KMS-11 (cell line): ENCODE results near the gene ZNF253.
"Not testable (repeated sequence)": the region's sequence is repeated elsewhere in the genome, so short reads cannot be mapped to it uniquely, and the experiment has no call there.

Experiments
- H2AFZ ChIP-seq: fragments of 200-600 bp; sonication (generic); 2 replicates; pipeline ENCODE4 v1.6.1; 2016; ENCODE audit warnings: antibody characterized with exemption, mixed run types, low read depth
- H3K27ac ChIP-seq: fragments of 200-600 bp; sonication (generic); 2 replicates; pipeline ENCODE4 v1.6.1; 2016; ENCODE audit warnings: mild to moderate bottlenecking, mixed run types
- H3K27me3 ChIP-seq: fragments of 200-600 bp; sonication (generic); 2 replicates; pipeline ENCODE4 v1.6.1; 2017; ENCODE audit warnings: mild to moderate bottlenecking, low read depth, mixed run types, moderate library complexity; ENCODE audit not compliant: insufficient read depth
- H3K36me3 ChIP-seq: fragments of 200-600 bp; sonication (generic); 2 replicates; pipeline ENCODE4 v1.6.1; 2017; ENCODE audit warnings: mild to moderate bottlenecking, mixed run types; ENCODE audit not compliant: insufficient read depth
- H3K4me1 ChIP-seq: fragments of 200-600 bp; sonication (generic); 2 replicates; pipeline ENCODE4 v1.6.1; 2016; ENCODE audit warnings: mild to moderate bottlenecking, low read depth, mixed run types; ENCODE audit not compliant: poor library complexity, severe bottlenecking
- H3K4me2 ChIP-seq: fragments of 200-600 bp; sonication (generic); 2 replicates; pipeline ENCODE4 v1.7.0; 2016; ENCODE audit warnings: mild to moderate bottlenecking, mixed run types
- H3K4me3 ChIP-seq: fragments of 200-600 bp; sonication (generic); IDR thresholded peaks from 2 replicates; pipeline ENCODE4 v1.6.1; 2017; ENCODE audit warnings: low read depth, low read length, mixed read lengths; ENCODE audit not compliant: insufficient read depth
- H3K79me2 ChIP-seq: fragments of 200-600 bp; sonication (generic); 2 replicates; pipeline ENCODE4 v1.6.1; 2016; ENCODE audit warnings: low read depth, mixed run types; ENCODE audit not compliant: insufficient read depth
- H3K9ac ChIP-seq: fragments of 200-600 bp; sonication (generic); 2 replicates; pipeline ENCODE4 v1.6.1; 2016; ENCODE audit warnings: mild to moderate bottlenecking, mixed run types
- H4K20me1 ChIP-seq: fragments of 200-600 bp; sonication (generic); 2 replicates; pipeline ENCODE4 v1.6.1; 2016; ENCODE audit warnings: mild to moderate bottlenecking, mixed run types; ENCODE audit not compliant: insufficient read depth
- CTCF ChIP-seq: fragments of 200-600 bp; sonication (generic); conservative IDR thresholded peaks from 2 replicates; pipeline ENCODE4 v1.6.1; 2017; ENCODE audit warnings: low read depth, mild to moderate bottlenecking, antibody characterized with exemption, low read length, moderate library complexity, mixed read lengths

ZNF253 gene

DNA sequence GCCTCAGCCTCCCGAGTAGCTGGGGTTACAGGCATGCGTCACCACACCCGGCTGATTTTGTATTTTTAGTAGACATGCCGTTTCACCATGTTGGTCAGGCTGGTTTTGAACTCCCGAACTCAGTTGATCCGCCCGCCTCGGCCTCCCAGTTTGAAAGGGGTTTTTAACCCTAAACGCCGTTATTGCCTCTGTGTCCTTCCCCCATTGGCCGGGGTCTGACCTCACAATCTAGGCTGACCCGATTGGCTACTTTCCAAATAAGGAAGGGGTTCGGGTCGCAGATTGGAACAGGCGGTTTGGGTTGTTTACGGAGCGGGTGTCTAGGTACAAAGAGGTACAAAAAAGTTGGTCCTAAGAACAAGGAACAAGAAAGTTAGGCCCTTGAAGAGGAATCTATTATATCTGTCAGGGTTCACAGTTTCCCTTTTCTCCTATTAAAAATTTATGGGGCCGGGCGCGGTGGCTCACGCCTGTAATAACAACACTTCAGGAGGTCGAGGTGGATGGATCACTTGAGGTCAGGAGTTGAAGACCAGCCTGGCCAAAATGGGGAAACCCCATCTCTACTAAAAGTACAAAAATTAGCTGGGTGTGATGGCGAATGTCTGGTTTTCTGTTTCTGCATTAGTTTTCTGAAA is 1.0 kb downstream of the ZNF253 start:
- Histone ChIP-seq H2AFZ (peak overlapping the region; percentile 99), H3K27me3 (no peaks in the 10 kb centered on the region), H4K20me1 (no peaks in the 10 kb centered on the region), H3K36me3 (no peaks in the 10 kb centered on the region), H3K4me2 (peak overlapping the region; percentile 41; the same call in 1 of the 2 replicates), H3K9ac (peak overlapping the region; percentile 81; the same call in 1 of the 2 replicates), H3K4me3 (no peak overlapping the region), H3K4me1 (no peaks in the 10 kb centered on the region), H3K79me2 (peaks cover 14% of the 10 kb centered on the region; the same call in 1 of the 2 replicates), H3K27ac (peak overlapping the region; percentile 91)
- TF ChIP-seq CTCF = no peak

DNA sequence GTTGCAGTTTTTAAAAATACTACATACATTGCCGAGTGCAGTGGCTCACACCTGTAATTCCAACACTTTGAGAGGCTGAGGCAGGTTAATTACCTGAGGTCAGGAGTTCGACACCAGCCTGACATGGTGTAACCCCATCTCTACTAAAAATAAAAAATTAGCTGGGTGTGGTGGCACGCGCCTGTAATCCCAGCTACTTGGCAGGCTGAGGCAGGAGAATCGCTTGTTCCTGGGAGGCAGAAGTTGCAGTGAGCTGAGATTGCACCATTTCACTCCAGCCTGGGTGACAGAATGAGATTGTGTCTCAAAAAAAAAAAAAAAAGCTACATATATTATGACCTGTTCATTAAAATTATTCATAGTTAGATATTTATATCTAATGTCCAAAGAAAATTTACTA is 4.4 kb downstream of the ZNF253 start:
- H3K4me3 ChIP-seq, H2AFZ ChIP-seq, H3K27me3 ChIP-seq, H3K36me3 ChIP-seq, H3K27ac ChIP-seq, H4K20me1 ChIP-seq, H3K4me1 ChIP-seq, H3K4me2 ChIP-seq, H3K9ac ChIP-seq: not testable (repeated sequence)
- peaks cover 14% of the 10 kb centered on the region; the same call in 1 of the 2 replicates for H3K79me2 ChIP-seq

GRCh38 chr19:19871932-19872331 is 6.2 kb downstream of the ZNF253 start:
- Histone ChIP-seq H3K36me3 (no peaks in the 10 kb centered on the region), H3K27ac (no peak overlapping the region), H4K20me1 (no peaks in the 10 kb centered on the region), H3K79me2 (peaks cover 9% of the 10 kb centered on the region; the same call in 1 of the 2 replicates), H3K4me3 (no peak overlapping the region), H2AFZ (no peak overlapping the region), H3K27me3 (no peaks in the 10 kb centered on the region), H3K4me1 (no peaks in the 10 kb centered on the region), H3K4me2 (no peak overlapping the region), H3K9ac (no peak overlapping the region)
- TF ChIP-seq CTCF = no peak

GRCh38 chr19:19873381-19873780 is 7.7 kb downstream of the ZNF253 start:
- Histone ChIP-seq H3K4me2 (no peak overlapping the region), H3K79me2 (peaks cover under 1% of the 10 kb centered on the region; the same call in 1 of the 2 replicates), H4K20me1 (no peaks in the 10 kb centered on the region), H3K27ac (no peak overlapping the region), H3K27me3 (no peaks in the 10 kb centered on the region), H3K36me3 (no peaks in the 10 kb centered on the region), H3K4me1 (no peaks in the 10 kb centered on the region), H2AFZ (no peak overlapping the region), H3K4me3 (no peak overlapping the region), H3K9ac (no peak overlapping the region)
- TF ChIP-seq CTCF = no peak

DNA sequence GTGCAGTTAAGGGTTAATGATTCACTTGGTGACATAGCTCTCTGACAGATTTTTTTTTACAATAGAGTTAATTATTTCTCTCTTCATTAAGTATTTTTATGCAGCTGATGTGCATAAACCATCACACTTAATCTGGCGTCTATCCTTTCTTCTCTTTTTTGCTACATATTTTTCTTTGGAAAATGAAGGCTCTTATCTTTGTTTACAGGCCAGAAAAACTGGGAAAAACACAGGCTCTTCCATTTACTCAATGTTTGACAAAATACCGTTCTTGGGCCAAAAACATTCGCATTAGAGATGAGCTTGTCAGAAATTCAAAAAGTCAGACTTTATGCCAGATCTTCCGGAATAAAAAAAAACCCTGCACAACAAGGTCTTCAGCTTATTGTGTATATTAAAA is 12.0 kb downstream of the ZNF253 start:
- H3K4me1 ChIP-seq = no peaks in the 10 kb centered on the region
- no peak overlapping the region for H2AFZ ChIP-seq
- H3K4me2 ChIP-seq = no peak overlapping the region
- H3K79me2 ChIP-seq = no peaks in the 10 kb centered on the region
- no peak overlapping the region for H3K4me3 ChIP-seq
- no peak overlapping the region for H3K27ac ChIP-seq
- no peaks in the 10 kb centered on the region for H3K36me3 ChIP-seq
- TF ChIP-seq CTCF = no peak
- H3K27me3 ChIP-seq = no peaks in the 10 kb centered on the region
- no peaks in the 10 kb centered on the region for H4K20me1 ChIP-seq
- H3K9ac ChIP-seq = no peak overlapping the region
